Measurements from ENCODE around the gene FXYD6.

FXYD6 gene

GRCh38 chr11:117910941-117911655 is 34.6 kb upstream of the FXYD6 start:
- DNase-seq (ENCODE audit: low spot score), result no peak

DNA sequence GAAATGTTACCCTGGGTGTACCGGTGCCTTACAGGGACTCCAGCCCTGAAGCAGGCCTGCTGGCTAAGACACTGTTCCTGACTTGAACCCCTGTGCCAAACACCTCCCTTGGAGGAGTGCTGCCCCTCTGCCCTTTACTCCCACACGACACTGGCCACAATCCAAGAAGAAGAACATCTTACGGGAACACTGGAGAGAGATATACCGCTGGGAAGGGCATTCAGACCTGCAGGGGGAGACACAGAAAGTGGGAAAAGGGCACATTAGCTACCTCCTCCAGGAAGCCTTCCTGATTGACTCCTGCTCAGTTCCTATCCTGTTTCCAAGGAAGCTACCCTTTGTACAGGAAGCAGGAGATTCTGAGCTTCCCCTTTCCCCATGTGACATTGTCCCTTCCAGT is 34.1 kb upstream of the FXYD6 start:
- no peak for DNase-seq (ENCODE audit: low spot score)

GRCh38 chr11:117909611-117910382 is 33.3 kb upstream of the FXYD6 start:
- no peak for DNase-seq (ENCODE audit: low spot score)

DNA sequence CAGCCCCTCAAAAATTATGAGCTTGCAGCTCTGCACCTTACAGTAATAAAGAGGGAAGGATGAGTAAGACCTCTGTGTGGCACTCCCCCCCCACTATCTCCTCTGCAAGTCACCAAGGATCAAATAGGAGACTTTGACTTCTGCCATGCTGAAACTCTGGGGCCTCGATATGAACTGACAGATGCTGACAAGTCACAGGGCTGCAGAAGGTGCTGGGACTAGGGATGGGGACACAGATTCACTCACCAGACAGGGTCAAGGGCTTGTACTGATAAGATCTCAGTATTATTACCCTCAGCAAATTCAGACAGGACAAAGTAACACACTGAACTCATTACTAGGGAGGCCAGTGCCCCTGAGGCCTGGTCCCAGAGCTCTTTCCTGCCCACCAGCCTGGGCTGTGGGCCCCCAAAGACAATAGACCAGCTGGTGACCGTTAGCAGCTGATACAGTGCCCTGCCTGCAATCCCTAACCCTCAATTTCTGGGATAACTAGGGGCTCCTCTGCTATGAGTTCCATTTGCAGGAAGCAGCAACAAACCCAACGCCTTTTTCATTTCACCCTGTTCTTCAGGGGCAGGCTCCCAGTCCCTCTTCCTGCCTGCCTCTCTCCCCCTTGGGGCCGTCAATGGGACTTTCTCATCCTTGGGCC is 32.6 kb upstream of the FXYD6 start:
- DNase-seq (ENCODE audit: low spot score), result peak; percentile 88

GRCh38 chr11:117908109-117908895 is 31.8 kb upstream of the FXYD6 start:
- no peak for DNase-seq (ENCODE audit: low spot score)

DNA sequence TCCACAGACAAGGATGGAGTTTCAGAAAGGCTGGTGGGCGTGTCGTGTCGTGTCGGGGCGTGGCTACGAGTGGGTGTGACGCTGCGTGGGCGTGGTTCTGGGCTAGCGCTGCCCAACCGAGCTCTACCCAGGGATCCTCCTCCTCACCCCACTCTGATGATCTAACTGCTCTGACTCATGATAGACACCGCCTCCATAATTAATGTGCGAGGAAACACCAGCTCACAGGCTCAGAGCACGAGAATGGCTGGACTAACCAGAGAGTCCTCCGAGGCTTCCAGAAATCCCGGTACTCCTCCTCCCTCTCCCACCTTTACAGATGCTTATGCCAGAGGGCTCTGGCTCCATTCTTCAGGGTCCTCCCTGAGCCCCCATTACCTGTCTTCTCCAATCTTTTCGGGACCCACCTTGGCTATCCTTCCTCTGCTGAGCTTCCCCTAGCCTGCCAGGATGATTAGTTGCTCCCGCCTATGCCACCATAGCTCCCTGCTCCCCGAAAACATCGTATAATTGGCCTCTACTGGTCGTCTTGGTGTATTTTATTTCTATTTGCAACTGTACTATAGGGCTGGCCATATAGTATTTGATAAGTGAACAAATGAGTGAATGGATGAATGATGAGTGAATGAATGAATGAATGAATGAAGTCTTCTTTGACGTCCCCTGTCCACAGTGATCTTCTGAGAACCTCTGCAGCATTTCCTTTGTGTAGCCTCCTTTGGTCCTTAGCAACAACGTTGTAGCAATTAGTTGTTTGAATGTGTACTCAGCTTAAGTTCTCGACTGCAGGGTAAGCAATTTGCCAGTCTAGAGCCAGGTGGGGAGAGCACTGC is 31.0 kb upstream of the FXYD6 start:
- peak; percentile 88 for DNase-seq (ENCODE audit: low spot score)

GRCh38 chr11:117906710-117907109 is 30.3 kb upstream of the FXYD6 start:
- DNase-seq (ENCODE audit: low spot score), result no peak

DNA sequence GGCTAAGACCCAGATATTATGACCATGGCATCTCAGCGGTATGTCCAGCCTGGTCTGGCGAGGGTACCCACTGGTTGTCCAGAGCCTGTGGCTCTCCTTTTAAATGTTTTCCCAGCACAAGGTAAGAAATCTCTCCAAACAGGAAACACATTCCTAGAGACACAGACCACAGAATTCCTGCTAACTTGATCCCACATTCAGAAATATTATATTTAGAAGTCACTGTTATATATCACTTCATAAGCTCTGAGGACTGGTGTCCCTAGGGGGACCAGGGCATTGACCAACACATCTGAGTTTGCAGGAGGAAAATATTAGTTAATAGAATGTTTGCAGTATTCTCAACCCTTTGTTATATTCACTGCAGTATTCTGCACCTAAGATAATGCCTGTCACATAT is 29.7 kb upstream of the FXYD6 start:
- DNase-seq (ENCODE audit: low spot score), result no peak

- no peak for DNase-seq (ENCODE audit: low spot score)
These were observed 29.1 kb upstream of the FXYD6 start for GRCh38 chr11:117905524-117905923.

DNA sequence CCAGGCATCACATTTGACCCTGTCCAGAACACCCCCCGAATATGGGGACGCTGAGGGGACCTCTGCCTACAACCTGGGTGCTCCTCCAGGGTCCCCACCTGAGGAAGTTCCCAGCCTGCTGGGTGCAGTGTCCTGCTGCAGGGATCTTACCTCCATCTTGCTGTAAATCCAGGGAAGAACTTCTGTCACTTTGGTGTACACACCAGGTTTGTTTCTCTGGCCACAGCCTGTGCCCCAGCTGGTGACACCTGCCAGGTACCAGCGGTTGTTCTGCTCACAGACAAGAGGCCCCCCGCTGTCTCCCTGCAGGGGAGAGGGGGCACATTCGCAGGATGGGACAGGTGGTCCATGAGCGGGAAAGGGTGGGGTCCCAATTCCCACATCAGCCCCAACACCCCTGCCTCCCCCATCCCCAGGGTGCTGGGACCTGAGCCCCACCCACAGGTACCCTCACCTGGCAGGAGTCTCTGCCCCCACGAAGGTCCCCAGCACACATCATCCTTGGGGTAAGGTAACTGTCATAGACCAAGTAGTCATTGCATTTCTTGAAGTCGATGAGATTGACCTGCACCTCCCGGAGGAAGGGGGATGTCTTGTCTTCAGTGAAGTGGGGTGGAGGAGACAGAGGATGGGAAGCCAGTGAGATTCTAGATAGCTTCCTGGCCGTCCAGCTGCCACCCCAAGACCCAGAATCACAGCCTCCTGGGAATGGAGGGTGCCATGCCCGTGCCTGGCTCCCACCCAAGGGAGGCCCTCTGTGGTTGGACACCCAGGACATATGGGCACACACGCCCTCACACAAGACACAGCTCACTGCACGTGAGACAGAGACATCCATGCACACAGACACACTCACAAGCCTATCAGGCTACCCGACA is 27.3 kb upstream of the FXYD6 start:
- no peak for DNase-seq (ENCODE audit: low spot score)

DNA sequence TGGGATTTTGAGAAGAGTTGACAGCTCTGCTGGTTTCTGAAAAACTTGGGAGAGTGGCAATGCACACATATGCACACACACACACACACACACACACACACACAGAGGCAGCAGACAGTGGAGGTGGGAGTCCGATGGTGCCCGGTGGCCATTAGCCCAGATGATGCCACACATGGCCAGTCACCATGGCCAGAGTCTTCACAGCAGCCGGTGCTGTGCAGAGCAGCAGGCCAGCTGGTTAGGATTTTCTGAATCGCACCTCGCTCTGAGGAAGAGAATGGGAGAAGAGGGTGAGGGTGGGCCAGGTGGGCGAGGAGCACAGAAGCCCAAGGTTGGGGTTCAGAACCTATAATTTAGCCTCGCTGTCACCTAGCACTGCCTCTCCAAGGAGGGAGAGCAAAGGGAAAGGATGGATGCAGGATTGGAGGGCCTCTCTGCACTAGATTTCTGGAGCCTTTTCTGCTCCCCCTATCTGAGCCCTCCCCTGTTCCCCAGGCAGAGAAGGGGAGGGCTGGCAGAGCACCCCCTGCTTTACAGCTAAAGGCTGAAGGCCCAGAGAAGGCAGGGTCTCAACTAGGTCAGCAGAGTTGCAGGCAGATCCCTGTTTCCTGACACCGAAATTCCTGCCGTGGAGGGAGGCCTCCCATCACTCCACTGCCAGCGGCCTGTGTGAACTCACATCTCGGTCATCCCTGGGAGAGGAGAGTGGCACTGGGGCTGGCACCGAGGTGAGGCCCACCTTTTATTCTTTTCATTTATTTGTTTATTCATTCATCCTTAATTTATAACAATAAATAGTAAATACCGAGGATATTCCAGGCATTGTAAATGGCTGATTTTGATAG is 25.8 kb upstream of the FXYD6 start:
- no peak for DNase-seq (ENCODE audit: low spot score)

- DNase-seq (ENCODE audit: low spot score), result no peak
These were observed 25.1 kb upstream of the FXYD6 start for GRCh38 chr11:117901601-117902000.

- DNase-seq (ENCODE audit: low spot score), result no peak
These were observed 24.4 kb upstream of the FXYD6 start for GRCh38 chr11:117900720-117901440.

GRCh38 chr11:117900121-117900648 is 23.7 kb upstream of the FXYD6 start:
- no peak for DNase-seq (ENCODE audit: low spot score)

DNA sequence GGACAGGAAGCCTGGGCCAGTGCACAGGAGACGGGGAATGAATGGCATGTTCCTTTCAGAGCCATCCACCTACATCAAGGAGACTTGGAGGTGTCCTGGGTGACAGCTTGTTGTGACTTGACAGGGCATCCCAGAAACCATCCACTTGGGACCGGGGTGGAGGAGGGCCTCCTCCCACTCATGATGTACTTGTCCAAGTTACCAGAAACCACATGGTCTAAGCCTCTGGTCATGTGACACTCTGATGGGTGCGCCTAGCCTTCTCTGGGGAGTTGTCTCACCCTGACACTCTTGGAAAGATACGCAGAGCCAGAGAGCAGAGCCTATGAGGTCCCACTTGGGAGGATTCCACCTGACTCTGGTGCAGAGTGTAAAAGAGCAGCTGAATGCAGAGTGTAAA is 21.6 kb upstream of the FXYD6 start:
- DNase-seq (ENCODE audit: low spot score), result no peak

DNA sequence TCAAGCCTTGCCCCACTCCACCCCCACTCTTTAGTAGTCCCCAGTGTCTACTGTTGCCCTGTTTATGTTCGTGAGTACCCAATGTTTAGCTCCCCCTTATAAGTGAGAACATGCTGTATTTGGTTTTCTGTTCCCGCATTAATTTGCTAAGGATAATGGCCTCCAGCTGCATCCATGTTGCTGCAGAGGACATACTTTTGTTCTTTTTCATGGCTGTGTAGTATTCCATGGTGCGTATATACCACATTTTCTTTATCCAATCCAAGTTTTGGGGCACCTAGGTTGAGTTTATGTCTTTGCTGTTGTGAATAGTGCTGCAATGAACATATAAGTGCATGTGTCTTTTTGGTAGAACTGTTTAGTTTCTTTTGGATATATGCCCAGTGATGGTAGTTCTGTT is 16.2 kb upstream of the FXYD6 start:
- DNase-seq (ENCODE audit: low spot score), result no peak

DNA sequence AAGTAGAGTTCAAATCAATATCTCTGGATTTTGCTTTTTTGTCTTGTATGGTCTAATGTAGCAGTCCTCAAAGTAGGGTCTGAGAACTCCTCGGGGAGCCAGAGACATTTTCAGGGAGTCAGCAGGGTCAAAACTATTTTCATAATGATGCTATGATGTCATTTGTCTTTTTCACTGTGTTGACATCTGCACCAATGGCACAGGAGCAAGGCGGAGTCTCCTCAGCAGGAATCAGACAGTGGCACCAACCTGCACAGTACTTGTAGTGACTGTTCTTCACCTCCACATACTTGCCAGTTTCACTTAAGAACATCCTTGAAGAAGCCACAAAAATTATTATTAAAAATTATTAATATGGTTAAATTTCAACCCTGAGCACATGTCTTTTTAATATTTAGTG is 14.9 kb upstream of the FXYD6 start:
- no peak for DNase-seq (ENCODE audit: low spot score)

GRCh38 chr11:117888139-117888566 is 11.7 kb upstream of the FXYD6 start:
- DNase-seq (ENCODE audit: low spot score), result no peak
